OCI-LY7 (cell line): ENCODE measurements around the gene GRID1. TPM values are rescaled to one million over a fixed set of nuclear protein-coding genes. Genes with fewer than 3 reads are reported as not detected.

Experiments
- BruUV-seq: library from RNA; stranded (reverse); fragments of 400-500 nt; replicated peaks from 2 replicates; lab custom pipeline; 2021; lab: Mats Ljungman, UMichigan
- CTCF ChIA-PET: fragments of 300-600 bp; sonication (Branson Sonifier 250); formaldehyde crosslinking; loops from one replicate; lab custom pipeline; 2022; ENCODE audit warnings: antibody characterized with exemption; ENCODE audit not compliant: unreplicated experiment; lab: Charles Lee
- POLR2A ChIA-PET: fragments of 300-600 bp; sonication (Branson Sonifier 250); formaldehyde crosslinking; loops from one replicate; lab custom pipeline; 2022; ENCODE audit warnings: antibody characterized with exemption; lab: Charles Lee
- DNase-seq: peaks from one replicate; pipeline ENCODE4 v3.0.0-alpha.2; 2015; ENCODE audit warnings: low spot score
- H2AFZ ChIP-seq: fragments of 200-600 bp; sonication (generic), shearing (Covaris generic); 2 replicates; pipeline ENCODE4 v1.6.1; 2014; ENCODE audit warnings: mild to moderate bottlenecking, antibody characterized with exemption, low read length, moderate library complexity
- H3K27ac ChIP-seq: fragments of 200-600 bp; sonication (generic); 2 replicates; pipeline ENCODE4 v1.5.1; 2014; ENCODE audit warnings: mixed run types, low read depth, mild to moderate bottlenecking, moderate library complexity, low read length, inconsistent platforms; ENCODE audit not compliant: poor library complexity, severe bottlenecking
- H3K36me3 ChIP-seq: fragments of 200-600 bp; sonication (generic); 2 replicates; pipeline ENCODE4 v1.6.1; 2014; ENCODE audit warnings: mild to moderate bottlenecking, antibody characterized with exemption, low read length, moderate library complexity, mixed read lengths; ENCODE audit not compliant: insufficient read depth
- H3K4me1 ChIP-seq: fragments of 200-600 bp; sonication (generic); 2 replicates; pipeline ENCODE4 v1.5.1; 2014; ENCODE audit warnings: mild to moderate bottlenecking, low read length; ENCODE audit not compliant: insufficient read depth, poor library complexity, severe bottlenecking
- H3K4me2 ChIP-seq: fragments of 200-600 bp; sonication (generic); 2 replicates; pipeline ENCODE4 v1.6.1; 2014; ENCODE audit warnings: mild to moderate bottlenecking, low read length
- H3K4me3 ChIP-seq: fragments of 200-600 bp; sonication (generic); 2 replicates; pipeline ENCODE4 v1.5.1; 2014; ENCODE audit warnings: mild to moderate bottlenecking, low read depth, low read length; ENCODE audit not compliant: poor library complexity, severe bottlenecking
- H3K79me2 ChIP-seq: fragments of 200-600 bp; sonication (generic); 2 replicates; pipeline ENCODE4 v1.6.1; 2016; ENCODE audit warnings: low read depth, mild to moderate bottlenecking, low read length, moderate library complexity, mixed read lengths; ENCODE audit not compliant: insufficient read depth
- H3K9me2 ChIP-seq: fragments of 200-600 bp; sonication (generic); 2 replicates; pipeline ENCODE4 v1.6.1; 2016; ENCODE audit warnings: mild to moderate bottlenecking, low read length, mixed read lengths; ENCODE audit not compliant: insufficient read depth
- H3K9me3 ChIP-seq: fragments of 200-600 bp; sonication (generic); 2 replicates; pipeline ENCODE4 v1.6.1; 2014; ENCODE audit warnings: mild to moderate bottlenecking, mixed run types, low read length, mixed read lengths
- H4K20me1 ChIP-seq: fragments of 200-600 bp; sonication (generic); 2 replicates; pipeline ENCODE4 v1.6.1; 2014; ENCODE audit warnings: mild to moderate bottlenecking, antibody characterized with exemption, low read length, moderate library complexity, mixed read lengths; ENCODE audit not compliant: insufficient read depth
- EZH2phosphoT487 ChIP-seq: fragments of 200-600 bp; sonication (generic); IDR thresholded peaks from 2 replicates; pipeline ENCODE4 v1.6.1; 2018; ENCODE audit warnings: low read depth, borderline replicate concordance, mild to moderate bottlenecking, mixed run types, antibody characterized with exemption, low read length, moderate library complexity, mixed read lengths
- intact Hi-C: fragments of 100-400 bp; cut with micrococcal nuclease; formaldehyde crosslinking; loops from one replicate; pipeline ENCODE4 v1.10.0; 2022; ENCODE audit not compliant: unreplicated experiment
- total RNA-seq, 2 experiments: library from RNA; depleted of rRNA in 1 of 2; stranded (reverse); fragments of >200 nt in 1 of 2; shearing (Covaris generic) in 1 of 2; gene quantifications; 2 replicates each; pipeline ENCODE4 v1.2.3, GENCODE V29; 2014 to 2022
- TF ChIP-seq, protein P1 (sequence below): fragments of 200-600 bp; sonication (generic); conservative IDR thresholded peaks from 2 replicates; pipeline ENCODE4 v1.5.1; 2014; ENCODE audit warnings: mild to moderate bottlenecking, antibody characterized with exemption, low read length, moderate library complexity, mixed read lengths

The GRID1 gene
- total RNA-seq, 2 experiments from 2014 or later: 1.6 to 3.7 TPM

DNA sequence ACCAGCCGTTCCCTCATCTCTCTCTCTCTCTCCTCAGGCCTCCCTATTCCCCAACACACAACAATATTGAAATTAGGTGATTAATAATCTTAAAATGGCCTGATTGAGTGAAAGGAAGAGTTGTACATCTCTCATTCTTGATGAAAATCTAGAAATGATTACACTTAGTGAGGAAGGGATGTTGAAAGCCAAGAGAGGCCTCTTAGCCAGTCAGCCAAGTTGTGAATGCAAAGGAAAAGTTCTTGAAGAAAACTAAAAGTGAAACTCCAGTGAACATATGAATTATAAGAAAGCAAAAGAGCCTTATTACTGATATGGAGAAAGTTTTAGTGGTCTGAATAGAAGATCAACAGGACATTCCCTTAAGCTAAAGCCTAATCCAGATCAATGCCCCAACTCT lies 695.1 kb downstream of the GRID1 start:
- Histone ChIP-seq H3K4me3 (no peak overlapping the region), H3K79me2 (no peaks in the 10 kb centered on the region), H3K4me2 (no peak overlapping the region), H3K9me2 (no peaks in the 10 kb centered on the region), H3K9me3 (no peaks in the 10 kb centered on the region), H3K27ac (no peak overlapping the region), H3K4me1 (no peaks in the 10 kb centered on the region), H4K20me1 (no peaks in the 10 kb centered on the region), H2AFZ (no peak overlapping the region), H3K36me3 (no peaks in the 10 kb centered on the region)
- POLR2A ChIA-PET: no interaction called here
- no TSS peak for BruUV-seq
- TF ChIP-seq, protein P1, sequence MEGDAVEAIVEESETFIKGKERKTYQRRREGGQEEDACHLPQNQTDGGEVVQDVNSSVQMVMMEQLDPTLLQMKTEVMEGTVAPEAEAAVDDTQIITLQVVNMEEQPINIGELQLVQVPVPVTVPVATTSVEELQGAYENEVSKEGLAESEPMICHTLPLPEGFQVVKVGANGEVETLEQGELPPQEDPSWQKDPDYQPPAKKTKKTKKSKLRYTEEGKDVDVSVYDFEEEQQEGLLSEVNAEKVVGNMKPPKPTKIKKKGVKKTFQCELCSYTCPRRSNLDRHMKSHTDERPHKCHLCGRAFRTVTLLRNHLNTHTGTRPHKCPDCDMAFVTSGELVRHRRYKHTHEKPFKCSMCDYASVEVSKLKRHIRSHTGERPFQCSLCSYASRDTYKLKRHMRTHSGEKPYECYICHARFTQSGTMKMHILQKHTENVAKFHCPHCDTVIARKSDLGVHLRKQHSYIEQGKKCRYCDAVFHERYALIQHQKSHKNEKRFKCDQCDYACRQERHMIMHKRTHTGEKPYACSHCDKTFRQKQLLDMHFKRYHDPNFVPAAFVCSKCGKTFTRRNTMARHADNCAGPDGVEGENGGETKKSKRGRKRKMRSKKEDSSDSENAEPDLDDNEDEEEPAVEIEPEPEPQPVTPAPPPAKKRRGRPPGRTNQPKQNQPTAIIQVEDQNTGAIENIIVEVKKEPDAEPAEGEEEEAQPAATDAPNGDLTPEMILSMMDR: no peak
- no peak for TF ChIP-seq EZH2phosphoT487
- intact Hi-C loops: no loop called here
- no peak for DNase-seq
- CTCF ChIA-PET: no interaction called here

DNA sequence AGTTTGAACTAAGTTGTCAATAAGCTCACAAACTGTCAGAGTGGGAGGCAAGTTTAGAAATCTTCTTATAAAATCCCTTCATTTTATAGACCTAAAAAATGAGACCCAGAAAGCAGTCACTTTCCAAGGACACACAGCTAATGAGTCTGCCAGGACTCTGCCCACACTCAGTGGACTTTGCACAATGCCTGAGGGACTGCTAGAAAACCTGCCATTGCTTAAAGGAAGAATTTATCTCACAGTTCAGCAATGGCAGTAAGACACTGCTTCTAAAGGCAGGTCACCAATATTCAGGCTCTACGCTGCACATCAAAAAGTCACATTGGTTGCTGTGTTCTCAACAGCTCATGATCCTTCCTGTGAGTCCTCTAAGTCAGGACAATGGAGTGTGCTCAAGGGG lies 698.1 kb downstream of the GRID1 start:
- intact Hi-C loops: no loop called here
- ChIA-PET CTCF (no interaction called here), POLR2A (no interaction called here)
- Histone ChIP-seq H3K4me3 (no peak overlapping the region), H3K9me3 (no peaks in the 10 kb centered on the region), H3K4me2 (no peak overlapping the region), H3K27ac (no peak overlapping the region), H2AFZ (no peak overlapping the region), H3K79me2 (no peaks in the 10 kb centered on the region), H3K4me1 (no peaks in the 10 kb centered on the region), H3K36me3 (no peaks in the 10 kb centered on the region), H4K20me1 (no peaks in the 10 kb centered on the region), H3K9me2 (no peaks in the 10 kb centered on the region)
- no peak for DNase-seq
- BruUV-seq: no TSS peak
- TF ChIP-seq, protein P1: no peak
- no peak for TF ChIP-seq EZH2phosphoT487

DNA sequence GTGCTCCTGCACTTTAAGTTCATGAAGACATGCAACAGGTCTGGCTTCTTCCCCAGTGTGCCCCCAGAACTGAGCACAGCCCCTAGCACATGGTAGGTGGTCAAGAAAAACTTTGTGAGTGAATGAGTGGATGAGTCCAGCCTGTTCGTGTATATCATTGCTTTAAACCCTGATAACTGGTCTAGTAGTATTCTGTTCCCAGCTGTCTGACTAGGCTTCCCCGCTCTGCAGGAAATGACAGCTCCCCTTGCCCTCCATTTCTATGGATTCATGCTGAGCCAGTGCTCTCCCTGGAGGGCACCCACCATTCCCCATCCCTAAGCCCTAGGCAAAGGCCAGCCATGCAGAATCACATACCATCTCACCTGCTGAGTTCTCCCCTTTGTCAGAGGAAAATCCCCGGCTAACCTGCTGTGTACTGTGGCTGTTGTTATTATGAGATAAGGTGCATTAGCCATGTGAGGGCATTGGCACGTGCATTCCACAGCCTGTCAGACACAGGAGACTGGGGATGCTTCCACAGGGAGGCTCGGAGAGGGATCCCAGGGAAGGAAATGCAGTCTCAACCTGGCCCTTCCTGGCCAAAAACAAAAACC lies 698.9 kb downstream of the GRID1 start:
- Histone ChIP-seq H3K79me2 (no peaks in the 10 kb centered on the region), H3K4me3 (no peak overlapping the region), H2AFZ (no peak overlapping the region), H3K27ac (no peak overlapping the region), H3K4me1 (no peaks in the 10 kb centered on the region), H3K9me2 (no peaks in the 10 kb centered on the region), H4K20me1 (no peaks in the 10 kb centered on the region), H3K4me2 (no peak overlapping the region), H3K9me3 (no peaks in the 10 kb centered on the region), H3K36me3 (no peaks in the 10 kb centered on the region)
- ChIA-PET POLR2A (interaction anchor here (0.6 kb wide), 1 partner anchor 11 kb away, joined by 3 read pairs; no protein-coding TSS in a partner anchor), CTCF (no interaction called here)
- no peak for DNase-seq
- BruUV-seq: no TSS peak
- intact Hi-C loops: no loop called here
- TF ChIP-seq EZH2phosphoT487: no peak
- TF ChIP-seq, protein P1: no peak
